HUES6 (cell line): ENCODE measurements around the gene ZNF747.

ENCODE experiments used
- H3K27ac ChIP-seq: 2 replicates; pipeline ENCODE4 v1.7.0; 2013; ENCODE audit warnings: low read depth, mild to moderate bottlenecking, low read length, inconsistent platforms
- H3K27me3 ChIP-seq: 2 replicates; pipeline ENCODE4 v1.6.1; 2013; ENCODE audit warnings: low read length; ENCODE audit not compliant: control insufficient read depth, insufficient read depth
- H3K36me3 ChIP-seq: 2 replicates; pipeline ENCODE4 v1.6.1; 2013; ENCODE audit warnings: low read length; ENCODE audit not compliant: control insufficient read depth, insufficient read depth
- H3K4me1 ChIP-seq: 2 replicates; pipeline ENCODE4 v1.6.1; 2013; ENCODE audit warnings: low read length; ENCODE audit not compliant: control insufficient read depth, insufficient read depth
- H3K4me3 ChIP-seq: 2 replicates; pipeline ENCODE4 v1.5.1; 2013; ENCODE audit warnings: low read depth, low read length
- H3K9ac ChIP-seq: one replicate; pipeline ENCODE4 v1.6.1; 2013; ENCODE audit warnings: mild to moderate bottlenecking, low read length
- H3K9me3 ChIP-seq: 2 replicates; pipeline ENCODE4 v1.6.1; 2013; ENCODE audit warnings: low read depth, low read length; ENCODE audit not compliant: control insufficient read depth, insufficient read depth

The ZNF747 gene

DNA sequence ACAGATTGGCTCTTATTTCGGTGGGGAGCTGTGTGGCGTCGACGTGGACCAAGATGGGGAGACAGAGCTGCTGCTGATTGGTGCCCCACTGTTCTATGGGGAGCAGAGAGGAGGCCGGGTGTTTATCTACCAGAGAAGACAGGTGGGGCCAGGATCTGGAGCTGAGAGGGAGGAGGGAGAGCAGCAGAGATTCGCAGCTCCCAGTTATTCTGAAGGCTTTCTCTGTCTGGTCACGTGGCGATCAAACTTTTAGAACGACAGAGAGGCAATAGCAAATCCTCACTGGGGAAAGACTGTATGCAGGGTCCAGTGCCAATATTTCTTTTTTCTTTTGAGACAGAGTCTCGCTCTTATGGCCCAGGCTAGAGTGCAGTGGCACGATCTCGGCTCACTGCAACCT, 39.9 kb downstream of the ZNF747 start:
- no peaks in the 10 kb centered on the region for H3K4me1 ChIP-seq
- no peak overlapping the region for H3K27ac ChIP-seq
- no peaks in the 10 kb centered on the region for H3K36me3 ChIP-seq
- no peak overlapping the region for H3K9ac ChIP-seq
- peaks cover 5% of the 10 kb centered on the region for H3K27me3 ChIP-seq
- no peaks in the 10 kb centered on the region for H3K9me3 ChIP-seq
- H3K4me3 ChIP-seq = no peak overlapping the region

DNA sequence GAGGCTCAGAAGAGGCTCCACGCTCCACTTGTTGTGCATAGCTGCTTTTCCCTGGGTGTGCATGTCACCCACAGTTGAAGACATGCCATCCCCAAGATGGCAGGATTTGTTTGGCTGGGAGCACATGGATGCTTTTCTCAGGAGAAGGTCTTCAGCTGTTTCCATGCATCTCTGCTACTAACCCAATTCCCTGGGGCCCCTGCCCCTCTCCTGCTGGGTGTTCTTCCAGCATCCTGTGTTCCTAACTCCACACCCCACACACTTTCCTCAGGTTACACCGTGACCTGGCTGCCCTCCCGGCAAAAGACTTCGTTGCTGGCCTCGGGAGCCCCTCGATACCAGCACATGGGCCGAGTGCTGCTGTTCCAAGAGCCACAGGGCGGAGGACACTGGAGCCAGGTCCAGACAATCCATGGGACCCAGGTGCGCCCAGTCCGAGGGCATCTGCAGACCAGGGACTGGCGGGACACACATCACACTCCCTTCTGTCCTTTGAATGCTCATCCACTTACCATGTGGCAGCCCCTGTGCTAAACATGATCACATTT, 40.6 kb downstream of the ZNF747 start:
- H3K9me3 ChIP-seq = no peaks in the 10 kb centered on the region

DNA sequence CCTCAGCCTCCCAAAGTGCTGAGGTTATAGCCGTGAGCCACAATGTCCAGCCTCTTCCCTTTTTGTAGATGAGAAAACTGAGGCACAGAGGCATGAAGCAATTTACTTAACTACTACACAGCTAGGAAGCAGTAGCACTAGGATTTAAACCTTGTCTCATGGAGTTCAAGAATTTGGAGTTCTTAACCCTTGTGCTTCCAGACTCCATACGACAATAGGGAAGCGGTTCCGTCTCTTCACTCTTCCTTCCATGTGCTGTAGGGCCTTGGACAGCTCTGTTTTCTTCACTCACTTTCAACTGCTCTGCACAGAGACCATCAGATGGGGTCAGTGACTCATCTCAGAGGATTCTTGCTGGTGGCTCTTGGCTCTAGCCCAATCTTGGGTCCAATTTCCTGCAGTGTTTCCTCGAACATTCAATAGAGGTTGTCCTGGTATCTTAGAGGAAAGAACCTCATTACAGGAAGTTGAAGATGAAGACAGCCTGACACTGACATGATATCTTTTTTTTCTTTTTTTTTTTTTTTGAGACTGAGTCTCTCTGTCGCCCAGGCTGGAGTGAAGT, 42.8 kb downstream of the ZNF747 start:
- no peaks in the 10 kb centered on the region for H3K36me3 ChIP-seq
- H3K9me3 ChIP-seq = no peaks in the 10 kb centered on the region
- peaks cover 5% of the 10 kb centered on the region for H3K27me3 ChIP-seq
- no peak overlapping the region for H3K27ac ChIP-seq
- peaks cover 8% of the 10 kb centered on the region for H3K4me1 ChIP-seq
- H3K9ac ChIP-seq = no peak overlapping the region
- H3K4me3 ChIP-seq = no peak overlapping the region

More for the DNA sequence above, 40.6 kb downstream of the ZNF747 start:
- H3K27me3 ChIP-seq = peaks cover 5% of the 10 kb centered on the region
- no peaks in the 10 kb centered on the region for H3K36me3 ChIP-seq
- H3K27ac ChIP-seq = no peak overlapping the region
- no peak overlapping the region for H3K9ac ChIP-seq
- peaks cover 4% of the 10 kb centered on the region; the same call in 1 of the 2 replicates for H3K4me1 ChIP-seq
- H3K4me3 ChIP-seq = no peak overlapping the region

DNA sequence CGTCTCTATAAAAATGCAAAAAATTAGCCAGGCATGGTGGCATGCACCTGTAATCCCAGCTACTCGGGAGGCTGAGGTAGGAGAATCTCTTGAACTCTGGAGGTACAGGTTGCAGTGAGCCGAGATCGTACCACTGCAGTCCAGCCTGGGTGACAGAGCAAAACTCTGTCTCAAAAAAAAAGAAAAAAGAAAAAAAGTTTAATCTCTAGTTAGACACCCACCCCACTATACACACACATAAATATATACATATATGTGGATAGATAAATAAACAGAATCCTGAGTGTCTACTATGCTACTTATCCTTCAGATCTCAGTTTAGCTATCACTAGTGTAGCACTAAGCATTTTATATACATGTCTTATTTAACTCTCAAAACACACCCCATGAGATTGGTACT, 43.4 kb downstream of the ZNF747 start:
- H3K36me3 ChIP-seq = no peaks in the 10 kb centered on the region
- H3K4me3 ChIP-seq = no peak overlapping the region
- H3K9ac ChIP-seq = no peak overlapping the region
- H3K9me3 ChIP-seq = no peaks in the 10 kb centered on the region
- no peak overlapping the region for H3K27ac ChIP-seq
- peaks cover 5% of the 10 kb centered on the region for H3K27me3 ChIP-seq
- peaks cover 8% of the 10 kb centered on the region for H3K4me1 ChIP-seq

DNA sequence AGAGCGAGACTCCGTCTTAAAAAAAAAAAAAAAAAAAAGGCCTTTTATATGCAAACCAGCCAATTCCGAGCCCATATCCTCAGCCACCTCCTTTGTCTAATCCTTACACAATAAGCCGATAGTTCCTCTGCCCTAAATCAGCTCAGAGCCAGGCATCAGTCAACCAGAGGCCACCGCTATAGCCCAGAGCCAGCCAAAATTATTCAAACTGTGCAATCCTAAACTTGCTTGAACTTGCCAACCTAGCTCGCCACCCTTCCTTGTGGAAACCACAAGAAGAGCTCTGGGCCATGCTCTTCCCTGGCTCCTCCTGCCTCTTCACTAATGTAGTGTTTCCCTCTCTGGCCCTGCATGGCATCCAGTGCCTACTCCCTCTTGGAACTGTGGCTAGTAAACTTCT, 44.4 kb downstream of the ZNF747 start:
- no peak overlapping the region for H3K27ac ChIP-seq

DNA sequence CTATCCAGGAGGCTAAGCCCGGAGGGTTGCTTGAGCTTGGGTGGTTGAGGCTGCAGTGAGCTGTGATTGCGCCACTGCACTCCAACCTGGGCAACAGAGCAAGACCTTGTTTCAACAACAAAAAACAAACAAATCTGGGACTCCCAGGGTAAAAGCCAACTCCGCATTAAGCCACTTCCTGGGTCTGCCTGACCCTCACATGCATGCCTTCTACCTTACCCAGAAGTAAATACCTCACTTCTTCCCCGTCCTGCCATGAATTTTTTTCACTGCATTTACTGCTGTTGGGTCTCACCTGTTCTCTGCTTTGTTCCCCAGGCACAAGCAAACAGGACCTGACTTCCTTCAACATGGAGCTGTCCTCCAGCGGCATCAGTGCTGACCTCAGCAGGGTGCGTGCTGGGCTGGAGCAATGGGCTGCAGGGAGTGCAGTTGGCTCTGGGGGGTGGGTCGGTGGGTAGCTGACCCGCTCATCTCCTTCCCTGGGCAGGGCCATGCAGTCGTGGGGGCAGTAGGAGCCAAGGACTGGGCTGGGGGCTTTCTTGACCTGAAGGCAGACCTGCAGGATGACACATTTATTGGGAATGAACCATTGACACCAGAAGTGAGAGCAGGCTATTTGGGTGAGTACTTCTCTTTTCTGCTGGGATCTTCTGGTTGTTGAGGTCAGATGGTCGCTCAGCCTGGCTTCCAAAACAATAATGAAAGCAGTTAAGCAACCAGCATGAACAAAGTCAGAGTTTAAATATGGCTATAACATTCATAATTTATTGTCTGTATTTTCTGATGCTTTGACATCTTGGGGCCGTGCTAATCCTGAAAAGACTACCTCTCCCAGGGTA, 45.7 kb downstream of the ZNF747 start:
- Histone ChIP-seq H3K36me3 (no peaks in the 10 kb centered on the region), H3K9ac (no peak overlapping the region), H3K4me3 (no peak overlapping the region), H3K27ac (no peak overlapping the region), H3K4me1 (peaks cover 8% of the 10 kb centered on the region), H3K9me3 (no peaks in the 10 kb centered on the region), H3K27me3 (no peaks in the 10 kb centered on the region)

More for the DNA sequence above, 44.4 kb downstream of the ZNF747 start:
- no peaks in the 10 kb centered on the region for H3K9me3 ChIP-seq
- H3K27me3 ChIP-seq = peaks cover 5% of the 10 kb centered on the region
- H3K4me1 ChIP-seq = peaks cover 8% of the 10 kb centered on the region
- H3K36me3 ChIP-seq = no peaks in the 10 kb centered on the region
- H3K9ac ChIP-seq = no peak overlapping the region
- no peak overlapping the region for H3K4me3 ChIP-seq

DNA sequence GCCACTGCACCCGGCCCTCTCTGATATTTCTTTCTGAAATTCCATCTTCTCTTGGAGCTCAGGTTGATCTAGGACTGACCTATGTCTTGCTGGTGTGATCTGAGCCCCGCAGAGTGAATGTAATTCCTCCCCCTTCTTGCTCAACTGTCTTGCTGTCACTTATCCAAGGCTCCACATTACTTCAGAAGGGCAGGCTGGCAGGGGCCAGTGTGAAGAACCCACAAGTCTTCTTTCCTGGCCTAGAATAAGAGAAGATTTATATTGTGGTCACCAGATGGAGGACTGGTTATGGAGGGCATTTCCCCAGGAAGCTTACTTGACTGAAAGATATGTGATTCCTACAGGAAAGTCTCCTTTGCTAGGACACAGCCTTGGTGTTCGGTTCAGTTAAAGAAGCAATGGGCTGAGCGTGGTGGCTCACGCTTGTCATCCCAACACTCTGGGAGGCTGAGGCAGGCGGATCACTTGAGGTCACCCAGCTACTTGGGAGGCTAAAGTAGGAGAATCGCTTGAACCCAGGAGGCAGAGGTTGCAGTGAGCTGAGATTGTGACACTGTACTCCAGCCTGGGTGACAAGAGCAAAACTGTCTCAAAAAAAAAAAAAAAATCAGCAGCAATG, 48.7 kb downstream of the ZNF747 start:
- no peak overlapping the region for H3K27ac ChIP-seq
- no peak overlapping the region for H3K4me3 ChIP-seq
- H3K9me3 ChIP-seq = no peaks in the 10 kb centered on the region
- H3K4me1 ChIP-seq = peaks cover 8% of the 10 kb centered on the region
- H3K36me3 ChIP-seq = no peaks in the 10 kb centered on the region
- no peak overlapping the region for H3K9ac ChIP-seq
- no peaks in the 10 kb centered on the region for H3K27me3 ChIP-seq

DNA sequence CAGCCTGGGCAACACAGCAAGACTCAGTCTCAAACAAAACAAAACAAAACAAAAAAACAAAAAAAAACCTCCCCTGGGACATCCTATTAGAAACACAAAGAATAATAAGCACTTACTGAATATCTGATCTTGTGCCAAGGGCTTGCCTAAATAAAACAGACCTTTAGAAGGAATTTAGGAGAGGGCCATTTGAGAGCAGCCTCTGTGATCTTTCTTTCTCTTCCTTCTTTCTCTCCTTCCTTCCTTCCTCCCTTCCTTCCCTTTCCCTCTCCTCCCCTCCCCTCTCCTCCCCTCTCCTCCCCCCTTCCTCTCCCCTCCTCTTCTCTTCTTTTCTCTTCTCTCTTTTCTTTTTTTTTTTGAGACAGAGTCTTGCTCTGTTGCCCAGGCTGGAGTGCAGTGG, 49.8 kb downstream of the ZNF747 start:
- no peak overlapping the region for H3K9ac ChIP-seq
- peaks cover 8% of the 10 kb centered on the region for H3K4me1 ChIP-seq
- H3K9me3 ChIP-seq = no peaks in the 10 kb centered on the region
- no peak overlapping the region for H3K4me3 ChIP-seq
- H3K27ac ChIP-seq = no peak overlapping the region
- no peaks in the 10 kb centered on the region for H3K27me3 ChIP-seq
- H3K36me3 ChIP-seq = no peaks in the 10 kb centered on the region

DNA sequence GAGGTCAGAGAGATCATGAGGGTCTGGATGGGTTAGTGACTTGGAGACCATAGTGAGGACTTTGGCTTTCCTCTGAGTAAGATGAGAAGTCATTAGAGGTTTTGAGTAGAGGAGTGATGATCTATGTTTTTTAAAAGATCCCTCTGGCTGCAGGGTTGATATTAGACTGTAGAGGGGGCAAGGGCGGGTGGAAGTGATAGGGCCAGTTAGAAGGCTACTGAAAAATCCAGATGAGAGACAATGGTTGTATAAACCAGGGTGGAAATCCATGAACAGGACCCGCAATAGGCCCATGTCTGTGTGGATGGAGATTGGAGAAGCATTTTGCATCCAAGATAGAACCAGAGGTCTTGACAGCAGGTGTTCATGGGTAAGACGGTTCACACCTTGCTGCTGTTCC, 52.3 kb downstream of the ZNF747 start:
- H3K36me3 ChIP-seq = no peaks in the 10 kb centered on the region

DNA sequence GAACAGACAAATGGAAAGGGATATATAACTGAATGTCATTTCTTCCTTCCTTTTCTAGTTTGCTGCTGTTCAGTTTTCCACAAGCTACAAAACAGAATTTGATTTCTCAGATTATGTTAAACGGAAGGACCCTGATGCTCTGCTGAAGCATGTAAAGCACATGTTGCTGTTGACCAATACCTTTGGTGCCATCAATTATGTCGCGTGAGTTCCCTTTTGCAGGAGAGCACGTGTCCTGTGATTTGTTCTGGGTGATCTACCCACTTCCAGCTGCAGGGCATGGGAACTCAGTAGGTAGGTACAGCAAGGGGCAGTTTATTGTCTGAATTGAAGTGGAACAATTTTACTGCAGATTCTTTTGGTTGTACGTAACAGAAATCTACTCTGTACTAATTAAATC, 53.3 kb downstream of the ZNF747 start:
- Histone ChIP-seq H3K36me3 (no peaks in the 10 kb centered on the region), H3K9me3 (no peaks in the 10 kb centered on the region), H3K4me3 (no peak overlapping the region), H3K27ac (no peak overlapping the region), H3K9ac (no peak overlapping the region), H3K4me1 (no peaks in the 10 kb centered on the region), H3K27me3 (no peaks in the 10 kb centered on the region)

More for the DNA sequence above, 52.3 kb downstream of the ZNF747 start:
- Histone ChIP-seq H3K4me3 (no peak overlapping the region), H3K9ac (no peak overlapping the region), H3K27me3 (no peaks in the 10 kb centered on the region), H3K9me3 (no peaks in the 10 kb centered on the region), H3K4me1 (no peaks in the 10 kb centered on the region), H3K27ac (no peak overlapping the region)
